GM21360 (cell line): Measurements from ENCODE around the gene MOV10L1.
"Not testable (repeated sequence)": the region's sequence is repeated elsewhere in the genome, so short reads cannot be mapped to it uniquely, and the experiment has no call there.

Experiments
- ATAC-seq: cut with Tn5 transposase; IDR thresholded peaks from one replicate; pipeline ENCODE4 v1.9.1; 2021; ENCODE audit warnings: mild to moderate bottlenecking, moderate library complexity; ENCODE audit not compliant: unreplicated experiment

MOV10L1 gene

GRCh38 chr22:50076646-50077535, 12.9 kb upstream of the MOV10L1 start:
- ATAC-seq: no peak

GRCh38 chr22:50078246-50078645, 11.6 kb upstream of the MOV10L1 start:
- no peak for ATAC-seq

- no peak for ATAC-seq
Measured at GRCh38 chr22:50078761-50079160, 11.0 kb upstream of the MOV10L1 start.

- ATAC-seq: no peak
Measured at GRCh38 chr22:50080077-50080465, 9.7 kb upstream of the MOV10L1 start.

- no peak for ATAC-seq
Measured at GRCh38 chr22:50081426-50082196, 8.2 kb upstream of the MOV10L1 start.

GRCh38 chr22:50082197-50082715, 7.5 kb upstream of the MOV10L1 start:
- no peak for ATAC-seq

GRCh38 chr22:50082961-50083461, 6.8 kb upstream of the MOV10L1 start:
- no peak for ATAC-seq

- ATAC-seq: no peak
Measured at GRCh38 chr22:50083462-50084079, 6.2 kb upstream of the MOV10L1 start.

- no peak for ATAC-seq
Measured at GRCh38 chr22:50084080-50084477, 5.7 kb upstream of the MOV10L1 start.

GRCh38 chr22:50084614-50085021, 5.2 kb upstream of the MOV10L1 start:
- no peak for ATAC-seq

GRCh38 chr22:50085211-50085972, 4.4 kb upstream of the MOV10L1 start, which contains the start of gene MLC1:
Gene MLC1 (minus strand): TSS chr22:50085426. CDS start chr22:50084902, 524 bp downstream.
- ATAC-seq: no peak

- no peak for ATAC-seq
Measured at GRCh38 chr22:50086526-50086925, 3.3 kb upstream of the MOV10L1 start.

- not testable (repeated sequence) for ATAC-seq
Measured at GRCh38 chr22:50086975-50087374, 2.8 kb upstream of the MOV10L1 start.

- ATAC-seq: no peak
Measured at GRCh38 chr22:50087646-50088045, 2.2 kb upstream of the MOV10L1 start.

- no peak for ATAC-seq
Measured at GRCh38 chr22:50088096-50088495, 1.7 kb upstream of the MOV10L1 start.

GRCh38 chr22:50089231-50089630, 575 bp upstream of the MOV10L1 start:
- ATAC-seq: no peak

GRCh38 chr22:50090412-50090714, 557 bp downstream of the MOV10L1 start:
- no peak for ATAC-seq

GRCh38 chr22:50091092-50091768, 1.4 kb downstream of the MOV10L1 start:
- no peak for ATAC-seq

- no peak for ATAC-seq
Measured at GRCh38 chr22:50092342-50092741, 2.5 kb downstream of the MOV10L1 start.

- ATAC-seq: no peak
Measured at GRCh38 chr22:50098052-50098451, 8.2 kb downstream of the MOV10L1 start.
